Measurements from ENCODE around the gene CORIN.

DNA sequence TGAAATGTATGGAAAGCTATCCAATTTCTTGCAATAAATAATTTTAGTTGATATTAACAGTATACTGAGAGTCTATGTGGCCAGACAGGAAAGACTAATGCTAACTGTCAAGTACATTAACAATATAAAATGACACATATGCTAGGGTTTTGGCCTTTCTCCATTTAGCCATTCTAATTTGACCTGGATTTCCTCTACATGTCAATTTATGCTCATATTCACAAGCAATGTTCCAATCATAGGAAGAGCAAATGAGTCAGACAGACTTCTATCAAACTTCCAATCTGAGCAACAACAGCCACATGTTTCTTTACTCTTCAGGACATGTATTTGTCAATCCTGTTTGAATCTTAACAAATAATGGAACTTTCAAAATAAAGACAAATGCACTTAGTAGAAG lies 53.6 kb downstream of the CORIN start:
- TF ChIP-seq, protein P1, sequence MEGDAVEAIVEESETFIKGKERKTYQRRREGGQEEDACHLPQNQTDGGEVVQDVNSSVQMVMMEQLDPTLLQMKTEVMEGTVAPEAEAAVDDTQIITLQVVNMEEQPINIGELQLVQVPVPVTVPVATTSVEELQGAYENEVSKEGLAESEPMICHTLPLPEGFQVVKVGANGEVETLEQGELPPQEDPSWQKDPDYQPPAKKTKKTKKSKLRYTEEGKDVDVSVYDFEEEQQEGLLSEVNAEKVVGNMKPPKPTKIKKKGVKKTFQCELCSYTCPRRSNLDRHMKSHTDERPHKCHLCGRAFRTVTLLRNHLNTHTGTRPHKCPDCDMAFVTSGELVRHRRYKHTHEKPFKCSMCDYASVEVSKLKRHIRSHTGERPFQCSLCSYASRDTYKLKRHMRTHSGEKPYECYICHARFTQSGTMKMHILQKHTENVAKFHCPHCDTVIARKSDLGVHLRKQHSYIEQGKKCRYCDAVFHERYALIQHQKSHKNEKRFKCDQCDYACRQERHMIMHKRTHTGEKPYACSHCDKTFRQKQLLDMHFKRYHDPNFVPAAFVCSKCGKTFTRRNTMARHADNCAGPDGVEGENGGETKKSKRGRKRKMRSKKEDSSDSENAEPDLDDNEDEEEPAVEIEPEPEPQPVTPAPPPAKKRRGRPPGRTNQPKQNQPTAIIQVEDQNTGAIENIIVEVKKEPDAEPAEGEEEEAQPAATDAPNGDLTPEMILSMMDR (optimal IDR thresholded peaks at IDR 0.05 in 1 of 3, IDR thresholded peaks at IDR 0.05 in 1 of 3, conservative IDR thresholded peaks at IDR 0.05 in 1 of 3; ENCODE audit: extremely low read depth in 1 of 3, insufficient read depth in 2 of 3, low read length in 3 of 3), result no peak
- no peak for TF ChIP-seq EZH2 (IDR thresholded peaks at IDR 0.05; ENCODE audit: low read length)

All from keratinocyte (primary cell).